OCI-LY7 (cell line): Measurements from ENCODE around the gene POU2AF2. TPM values are rescaled to one million over a fixed set of nuclear protein-coding genes. Genes with fewer than 3 reads are reported as not detected.
"Not testable (repeated sequence)": the region's sequence is repeated elsewhere in the genome, so short reads cannot be mapped to it uniquely, and the experiment has no call there.

Experiments
- BruUV-seq: library from RNA; stranded (reverse); fragments of 400-500 nt; replicated peaks from 2 replicates; lab custom pipeline; 2021; lab: Mats Ljungman, UMichigan
- CTCF ChIA-PET: fragments of 300-600 bp; sonication (Branson Sonifier 250); formaldehyde crosslinking; loops from one replicate; lab custom pipeline; 2022; ENCODE audit warnings: antibody characterized with exemption; ENCODE audit not compliant: unreplicated experiment; lab: Charles Lee
- POLR2A ChIA-PET: fragments of 300-600 bp; sonication (Branson Sonifier 250); formaldehyde crosslinking; loops from one replicate; lab custom pipeline; 2022; ENCODE audit warnings: antibody characterized with exemption; lab: Charles Lee
- DNase-seq: peaks from one replicate; pipeline ENCODE4 v3.0.0-alpha.2; 2015; ENCODE audit warnings: low spot score
- H2AFZ ChIP-seq: fragments of 200-600 bp; sonication (generic), shearing (Covaris generic); 2 replicates; pipeline ENCODE4 v1.6.1; 2014; ENCODE audit warnings: mild to moderate bottlenecking, antibody characterized with exemption, low read length, moderate library complexity
- H3K27ac ChIP-seq: fragments of 200-600 bp; sonication (generic); 2 replicates; pipeline ENCODE4 v1.5.1; 2014; ENCODE audit warnings: mixed run types, low read depth, mild to moderate bottlenecking, moderate library complexity, low read length, inconsistent platforms; ENCODE audit not compliant: poor library complexity, severe bottlenecking
- H3K36me3 ChIP-seq: fragments of 200-600 bp; sonication (generic); 2 replicates; pipeline ENCODE4 v1.6.1; 2014; ENCODE audit warnings: mild to moderate bottlenecking, antibody characterized with exemption, low read length, moderate library complexity, mixed read lengths; ENCODE audit not compliant: insufficient read depth
- H3K4me1 ChIP-seq: fragments of 200-600 bp; sonication (generic); 2 replicates; pipeline ENCODE4 v1.5.1; 2014; ENCODE audit warnings: mild to moderate bottlenecking, low read length; ENCODE audit not compliant: insufficient read depth, poor library complexity, severe bottlenecking
- H3K4me2 ChIP-seq: fragments of 200-600 bp; sonication (generic); 2 replicates; pipeline ENCODE4 v1.6.1; 2014; ENCODE audit warnings: mild to moderate bottlenecking, low read length
- H3K4me3 ChIP-seq: fragments of 200-600 bp; sonication (generic); 2 replicates; pipeline ENCODE4 v1.5.1; 2014; ENCODE audit warnings: mild to moderate bottlenecking, low read depth, low read length; ENCODE audit not compliant: poor library complexity, severe bottlenecking
- H3K79me2 ChIP-seq: fragments of 200-600 bp; sonication (generic); 2 replicates; pipeline ENCODE4 v1.6.1; 2016; ENCODE audit warnings: low read depth, mild to moderate bottlenecking, low read length, moderate library complexity, mixed read lengths; ENCODE audit not compliant: insufficient read depth
- H3K9me2 ChIP-seq: fragments of 200-600 bp; sonication (generic); 2 replicates; pipeline ENCODE4 v1.6.1; 2016; ENCODE audit warnings: mild to moderate bottlenecking, low read length, mixed read lengths; ENCODE audit not compliant: insufficient read depth
- H3K9me3 ChIP-seq: fragments of 200-600 bp; sonication (generic); 2 replicates; pipeline ENCODE4 v1.6.1; 2014; ENCODE audit warnings: mild to moderate bottlenecking, mixed run types, low read length, mixed read lengths
- H4K20me1 ChIP-seq: fragments of 200-600 bp; sonication (generic); 2 replicates; pipeline ENCODE4 v1.6.1; 2014; ENCODE audit warnings: mild to moderate bottlenecking, antibody characterized with exemption, low read length, moderate library complexity, mixed read lengths; ENCODE audit not compliant: insufficient read depth
- EZH2phosphoT487 ChIP-seq: fragments of 200-600 bp; sonication (generic); IDR thresholded peaks from 2 replicates; pipeline ENCODE4 v1.6.1; 2018; ENCODE audit warnings: low read depth, borderline replicate concordance, mild to moderate bottlenecking, mixed run types, antibody characterized with exemption, low read length, moderate library complexity, mixed read lengths
- intact Hi-C: fragments of 100-400 bp; cut with micrococcal nuclease; formaldehyde crosslinking; loops from one replicate; pipeline ENCODE4 v1.10.0; 2022; ENCODE audit not compliant: unreplicated experiment
- total RNA-seq, 2 experiments: library from RNA; depleted of rRNA in 1 of 2; stranded (reverse); fragments of >200 nt in 1 of 2; shearing (Covaris generic) in 1 of 2; gene quantifications; 2 replicates each; pipeline ENCODE4 v1.2.3, GENCODE V29; 2014 to 2022
- TF ChIP-seq, protein P1 (sequence below): fragments of 200-600 bp; sonication (generic); conservative IDR thresholded peaks from 2 replicates; pipeline ENCODE4 v1.5.1; 2014; ENCODE audit warnings: mild to moderate bottlenecking, antibody characterized with exemption, low read length, moderate library complexity, mixed read lengths

Gene POU2AF2
- total RNA-seq, 2 experiments from 2014 or later: not detected

DNA sequence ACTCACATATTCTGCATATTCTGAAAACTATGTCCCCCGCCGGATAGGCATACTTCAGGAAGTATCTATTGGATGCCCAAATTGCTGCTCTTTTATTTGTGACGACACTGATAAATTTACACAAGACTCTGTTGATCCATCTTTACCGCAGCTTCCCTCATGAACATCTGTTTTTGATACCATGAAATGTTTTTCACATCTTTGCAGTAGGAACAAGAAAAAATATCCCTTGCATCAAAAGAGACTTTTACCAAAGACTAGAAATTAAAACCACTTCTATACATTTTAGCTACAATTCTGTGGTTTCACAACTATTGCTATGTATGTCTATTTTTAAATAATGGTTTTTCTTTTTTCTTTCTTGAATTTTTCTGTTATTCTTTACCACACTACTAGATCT is 15.3 kb downstream of the POU2AF2 start:
- intact Hi-C loops: no loop called here
- ChIA-PET POLR2A (no interaction called here), CTCF (no interaction called here)
- Histone ChIP-seq H2AFZ (no peak overlapping the region), H3K9me3 (no peaks in the 10 kb centered on the region), H3K27ac (no peak overlapping the region), H3K4me3 (no peak overlapping the region), H3K36me3 (no peaks in the 10 kb centered on the region), H3K79me2 (no peaks in the 10 kb centered on the region), H3K4me1 (peaks cover 7% of the 10 kb centered on the region), H3K9me2 (no peaks in the 10 kb centered on the region), H4K20me1 (no peaks in the 10 kb centered on the region), H3K4me2 (no peak overlapping the region)
- no TSS peak for BruUV-seq
- TF ChIP-seq EZH2phosphoT487: no peak
- TF ChIP-seq, protein P1, sequence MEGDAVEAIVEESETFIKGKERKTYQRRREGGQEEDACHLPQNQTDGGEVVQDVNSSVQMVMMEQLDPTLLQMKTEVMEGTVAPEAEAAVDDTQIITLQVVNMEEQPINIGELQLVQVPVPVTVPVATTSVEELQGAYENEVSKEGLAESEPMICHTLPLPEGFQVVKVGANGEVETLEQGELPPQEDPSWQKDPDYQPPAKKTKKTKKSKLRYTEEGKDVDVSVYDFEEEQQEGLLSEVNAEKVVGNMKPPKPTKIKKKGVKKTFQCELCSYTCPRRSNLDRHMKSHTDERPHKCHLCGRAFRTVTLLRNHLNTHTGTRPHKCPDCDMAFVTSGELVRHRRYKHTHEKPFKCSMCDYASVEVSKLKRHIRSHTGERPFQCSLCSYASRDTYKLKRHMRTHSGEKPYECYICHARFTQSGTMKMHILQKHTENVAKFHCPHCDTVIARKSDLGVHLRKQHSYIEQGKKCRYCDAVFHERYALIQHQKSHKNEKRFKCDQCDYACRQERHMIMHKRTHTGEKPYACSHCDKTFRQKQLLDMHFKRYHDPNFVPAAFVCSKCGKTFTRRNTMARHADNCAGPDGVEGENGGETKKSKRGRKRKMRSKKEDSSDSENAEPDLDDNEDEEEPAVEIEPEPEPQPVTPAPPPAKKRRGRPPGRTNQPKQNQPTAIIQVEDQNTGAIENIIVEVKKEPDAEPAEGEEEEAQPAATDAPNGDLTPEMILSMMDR: no peak
- no peak for DNase-seq

DNA sequence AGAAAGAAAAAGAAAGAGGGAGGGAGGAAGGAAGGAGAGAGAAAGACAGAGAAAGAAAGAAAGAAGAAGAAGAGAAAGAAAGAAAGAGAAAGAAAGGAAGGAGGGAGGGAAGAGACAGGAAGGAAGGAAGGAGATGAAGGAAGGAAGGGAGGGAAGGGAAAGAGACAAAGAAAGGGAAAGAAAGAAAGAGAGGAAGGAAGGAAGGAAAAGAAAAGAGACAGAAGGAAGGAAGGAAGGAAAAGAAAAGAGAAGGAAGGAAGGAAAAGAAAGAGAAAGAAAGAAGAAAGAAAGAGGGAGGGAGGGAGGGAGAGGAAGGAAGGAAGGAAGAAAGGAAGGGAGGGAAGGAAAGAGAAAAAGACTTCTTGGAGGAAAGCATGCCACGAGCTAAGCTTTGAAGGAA is 19.1 kb downstream of the POU2AF2 start:
- intact Hi-C loops: no loop called here
- no peak for DNase-seq
- Histone ChIP-seq H3K79me2 (no peaks in the 10 kb centered on the region), H3K4me1 (peaks cover 15% of the 10 kb centered on the region), H3K27ac (no peak overlapping the region), H3K36me3 (no peaks in the 10 kb centered on the region), H3K9me3 (no peaks in the 10 kb centered on the region), H2AFZ (no peak overlapping the region; the same call in 1 of the 2 replicates), H3K4me3 (no peak overlapping the region), H3K9me2 (no peaks in the 10 kb centered on the region), H4K20me1 (no peaks in the 10 kb centered on the region), H3K4me2 (peak overlapping the region; percentile 29; the same call in 1 of the 2 replicates)
- POLR2A ChIA-PET: interaction anchor here (0.6 kb wide), 1 partner anchor 354 kb away, joined by 3 read pairs; no protein-coding TSS in a partner anchor
- TF ChIP-seq EZH2phosphoT487: no peak
- TF ChIP-seq, protein P1: no peak
- no TSS peak for BruUV-seq
- CTCF ChIA-PET: no interaction called here

DNA sequence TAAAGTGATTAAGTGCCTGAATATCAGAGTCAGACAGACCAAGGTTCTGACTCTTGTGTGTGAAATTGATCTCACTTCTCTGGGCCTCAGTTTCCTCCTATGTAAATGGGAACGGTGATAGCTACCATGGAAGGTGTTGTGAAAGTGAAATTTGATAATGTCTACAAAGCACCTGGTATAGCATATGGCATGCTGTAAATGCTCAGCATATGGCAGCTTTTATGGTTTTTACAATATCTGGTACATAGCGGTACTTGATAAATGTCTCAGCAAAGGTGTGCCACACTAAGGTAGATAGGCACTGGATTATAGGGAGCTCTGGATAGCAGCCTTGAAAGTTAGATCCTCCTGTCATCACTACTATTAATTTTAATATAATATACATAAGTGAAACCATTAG is 19.9 kb downstream of the POU2AF2 start:
- no peak overlapping the region for H3K27ac ChIP-seq
- ChIA-PET CTCF (no interaction called here), POLR2A (interaction anchor here (0.6 to 1.1 kb wide), 6 partner anchors 23 to 354 kb away, joined by 3 to 5 read pairs (median 3); no protein-coding TSS in a partner anchor)
- no peaks in the 10 kb centered on the region for H3K79me2 ChIP-seq
- intact Hi-C loops: no loop called here
- no peak for DNase-seq
- H3K4me3 ChIP-seq: no peak overlapping the region
- BruUV-seq: no TSS peak
- H3K9me3 ChIP-seq: no peaks in the 10 kb centered on the region
- H3K4me1 ChIP-seq: peaks cover 23% of the 10 kb centered on the region
- H3K36me3 ChIP-seq: no peaks in the 10 kb centered on the region
- TF ChIP-seq, protein P1: no peak
- no peak for TF ChIP-seq EZH2phosphoT487
- no peaks in the 10 kb centered on the region for H4K20me1 ChIP-seq
- no peaks in the 10 kb centered on the region for H3K9me2 ChIP-seq
- H3K4me2 ChIP-seq: peak overlapping the region; percentile 29; the same call in 1 of the 2 replicates
- H2AFZ ChIP-seq: no peak overlapping the region; the same call in 1 of the 2 replicates

DNA sequence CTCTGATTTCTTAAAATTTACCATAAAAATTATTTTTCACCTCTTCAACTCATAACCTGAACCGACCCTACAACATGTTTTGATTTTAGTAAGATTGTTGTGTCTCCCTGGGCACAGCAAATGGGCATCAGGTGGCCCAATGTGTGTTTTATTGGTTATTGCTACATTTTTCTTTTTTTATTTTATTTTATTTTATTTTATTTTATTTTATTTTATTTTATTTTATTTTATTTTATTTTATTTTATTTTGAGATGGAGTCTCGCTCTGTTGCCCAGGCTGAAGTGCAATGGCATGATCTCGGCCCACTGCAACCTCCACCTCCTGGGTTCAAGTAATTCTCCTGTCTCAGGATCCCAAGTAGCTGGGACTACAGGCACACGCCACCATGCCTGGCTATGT is 22.8 kb downstream of the POU2AF2 start:
- H3K4me3 ChIP-seq, CTCF ChIA-PET, H3K4me2 ChIP-seq, H3K9me2 ChIP-seq, intact Hi-C loops, BruUV-seq, H3K9me3 ChIP-seq, H3K36me3 ChIP-seq, DNase-seq, H3K79me2 ChIP-seq, H4K20me1 ChIP-seq, H3K27ac ChIP-seq, H2AFZ ChIP-seq: not testable (repeated sequence)
- peaks cover 51% of the 10 kb centered on the region for H3K4me1 ChIP-seq
- POLR2A ChIA-PET: interaction anchor here (1.3 to 1.4 kb wide), 2 partner anchors 14 to 111 kb away, joined by 3 to 7 read pairs; partner anchors contain the start of gene POU2AF1
